SK-N-SH treated with all-trans-retinoic acid at 6 μM for 48 hours (cell line): ENCODE data around the gene PERM1.

ENCODE experiments used
- ARNTL ChIP-seq: fragments of 450-650 bp; formaldehyde crosslinking; IDR thresholded peaks from 2 replicates; pipeline ENCODE4 v1.5.0; 2020; ENCODE audit warnings: low read depth, mild to moderate bottlenecking, moderate library complexity, borderline replicate concordance
- CREB5 ChIP-seq: fragments of 250-450 bp; sonication (Bioruptor Pico); IDR thresholded peaks from 2 replicates; pipeline ENCODE4 v1.5.1; 2020; ENCODE audit warnings: low read depth, mild to moderate bottlenecking, moderate library complexity
- SNAI2 ChIP-seq: fragments of 250-450 bp; sonication (Bioruptor Pico); IDR thresholded peaks from 2 replicates; pipeline ENCODE4 v1.5.0; 2020; ENCODE audit warnings: mild to moderate bottlenecking, moderate library complexity
- TOX ChIP-seq: fragments of 250-450 bp; sonication (Bioruptor Pico); IDR thresholded peaks from 2 replicates; pipeline ENCODE4 v1.8.0; 2021; ENCODE audit warnings: mild to moderate bottlenecking, moderate library complexity, borderline replicate concordance
- ZC3H10 ChIP-seq: fragments of 250-450 bp; sonication (Bioruptor Pico); IDR thresholded peaks from 2 replicates; pipeline ENCODE4 v1.5.1; 2021; ENCODE audit warnings: mild to moderate bottlenecking, moderate library complexity
- ZFP30 ChIP-seq: fragments of 450-650 bp; formaldehyde crosslinking; IDR thresholded peaks from 2 replicates; pipeline ENCODE4 v1.5.0; 2022; ENCODE audit warnings: mild to moderate bottlenecking, moderate library complexity

- TF ChIP-seq TOX (CRISPR knock-in tag) (no peak), ARNTL (CRISPR knock-in tag) (no peak), CREB5 (CRISPR knock-in tag) (no peak), ZFP30 (CRISPR knock-in tag) (no peak), SNAI2 (CRISPR knock-in tag) (no peak), ZC3H10 (no peak)
Observed at GRCh38 chr1:928825-929661, 52.9 kb downstream of the PERM1 start.
